Inflammatory macrophage treated with lipopolysaccharide for 4 hours (primary cell): ENCODE results near the gene ADAMTSL3.
"Not testable (repeated sequence)": the region's sequence is repeated elsewhere in the genome, so short reads cannot be mapped to it uniquely, and the experiment has no call there.

Experiments
- DNase-seq: peaks from one replicate; pipeline ENCODE4 v3.0.0-alpha.2; 2020

The ADAMTSL3 gene

DNA sequence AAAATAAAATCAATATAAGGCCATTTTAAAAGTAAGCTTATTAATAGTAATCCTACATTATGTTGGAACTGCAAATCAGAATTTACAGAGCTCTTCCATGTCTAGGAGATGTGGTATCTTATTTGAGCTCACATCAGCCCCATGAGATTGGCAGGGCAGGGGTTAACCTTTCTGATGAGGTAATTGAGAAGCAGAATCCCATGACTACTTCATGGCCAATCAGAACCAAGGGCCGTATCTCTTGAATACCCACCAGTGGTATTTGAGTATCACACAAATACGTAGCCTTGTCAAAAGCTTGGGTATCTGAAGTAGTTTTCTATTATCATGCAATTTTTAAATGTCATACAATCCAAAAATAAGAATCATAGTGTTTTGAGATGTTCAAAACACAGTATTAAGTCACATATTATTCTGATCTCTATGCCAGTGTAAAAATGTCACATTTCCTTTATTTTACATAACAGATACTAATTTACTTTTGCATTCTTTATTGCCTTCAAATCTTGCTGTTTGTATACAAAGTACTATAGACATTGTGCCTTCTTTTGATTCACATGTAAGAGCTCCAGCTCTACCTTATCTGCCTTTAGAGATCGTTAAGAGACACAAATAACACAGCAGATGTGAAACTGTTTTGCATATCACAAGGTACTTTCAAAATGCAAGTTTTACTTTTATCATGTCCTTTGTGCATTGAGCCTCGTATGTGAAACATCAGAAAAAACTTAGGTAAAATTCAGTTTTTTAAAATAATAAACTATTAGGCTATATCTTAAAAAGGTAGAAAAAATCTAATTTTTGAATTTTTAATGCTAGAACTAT lies 329.9 kb downstream of the ADAMTSL3 start:
- no peak for DNase-seq

DNA sequence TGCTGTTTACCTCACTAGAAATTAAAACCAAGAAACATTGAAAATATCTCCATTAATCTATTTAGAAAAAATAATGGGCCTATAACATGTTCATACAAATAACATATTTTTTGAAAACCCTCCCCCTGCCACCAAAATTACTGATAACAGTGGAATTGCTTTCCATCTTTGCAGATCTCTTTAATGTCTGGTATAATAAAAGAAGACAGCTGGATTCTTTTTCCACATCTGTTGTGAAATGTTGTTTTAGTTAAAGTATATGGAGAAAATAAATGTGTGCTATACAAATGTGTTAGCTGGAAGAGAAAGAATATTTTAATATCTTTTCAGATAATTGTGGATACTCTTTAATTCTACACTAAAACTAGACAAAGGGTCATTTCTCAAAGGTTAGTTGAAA lies 330.7 kb downstream of the ADAMTSL3 start:
- no peak for DNase-seq

DNA sequence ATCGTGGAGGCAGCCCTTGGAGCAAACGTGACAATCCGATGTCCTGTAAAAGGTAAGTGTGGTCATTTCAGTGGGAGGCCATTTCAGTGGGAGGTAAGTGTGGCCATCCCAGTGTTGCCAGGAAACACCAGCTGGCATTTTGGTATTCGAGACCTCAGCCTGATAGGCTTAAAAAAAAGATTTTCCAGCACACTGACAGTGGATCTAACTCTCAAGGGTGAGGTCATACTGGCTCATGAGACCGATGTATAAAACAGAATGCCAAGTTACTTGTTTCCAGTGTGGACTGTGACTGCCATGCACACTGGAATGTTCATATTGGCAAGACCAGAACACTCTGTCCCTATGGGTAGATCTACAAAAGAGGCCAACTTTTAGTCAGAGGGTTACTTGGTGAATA lies 337.2 kb downstream of the ADAMTSL3 start:
- no peak for DNase-seq

DNA sequence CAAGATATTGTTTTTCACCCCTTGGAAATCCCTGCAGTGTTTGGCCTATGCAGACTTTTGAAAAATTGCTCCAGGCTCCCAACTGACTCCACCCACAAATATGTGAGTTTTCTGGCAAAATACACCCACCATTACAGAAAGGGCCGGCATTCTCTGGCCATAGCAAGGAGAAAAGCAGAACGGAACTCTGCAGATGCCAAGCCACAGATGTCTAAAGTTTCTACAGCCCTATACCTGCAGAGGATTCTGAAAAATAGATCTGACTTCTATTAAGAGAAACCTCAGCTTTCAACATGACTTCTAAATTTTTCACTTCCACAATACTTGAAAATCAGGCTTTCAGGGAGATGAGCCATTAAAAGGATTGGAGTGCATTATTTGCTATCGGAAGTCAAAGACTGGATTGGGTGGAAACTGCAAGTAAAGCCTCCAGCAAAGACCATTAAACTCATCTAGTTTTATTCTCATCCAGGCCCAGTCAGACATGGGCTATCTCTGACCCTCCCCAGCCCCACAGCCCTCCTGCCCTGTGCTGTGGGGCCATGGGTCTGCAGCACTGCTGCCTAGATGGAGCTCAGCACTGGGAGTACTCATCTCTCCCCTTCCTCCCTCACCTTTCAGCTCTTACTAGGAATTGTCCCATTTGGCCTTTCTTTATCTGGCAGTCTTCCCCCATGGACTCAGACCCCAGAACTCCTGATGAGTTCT lies 338.6 kb downstream of the ADAMTSL3 start:
- no peak for DNase-seq

DNA sequence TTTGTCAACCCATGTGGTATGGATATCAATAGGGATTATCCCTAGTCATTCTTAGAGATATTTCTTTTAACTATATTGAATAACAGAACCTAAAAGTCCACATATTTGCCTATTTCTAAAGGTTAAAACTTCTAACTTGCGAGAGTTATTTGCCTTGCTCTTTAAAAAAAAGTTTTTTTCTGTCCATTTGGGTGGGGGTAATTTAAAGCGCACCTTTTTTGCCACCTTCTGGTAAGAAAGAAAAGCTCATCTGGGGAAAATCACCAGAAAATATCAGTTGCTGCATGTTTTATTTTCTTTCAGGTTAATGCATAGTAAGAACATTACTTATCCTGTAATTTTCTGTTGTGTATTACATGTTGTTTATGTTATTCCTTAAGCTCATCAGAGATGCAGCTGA lies 339.7 kb downstream of the ADAMTSL3 start:
- no peak for DNase-seq

DNA sequence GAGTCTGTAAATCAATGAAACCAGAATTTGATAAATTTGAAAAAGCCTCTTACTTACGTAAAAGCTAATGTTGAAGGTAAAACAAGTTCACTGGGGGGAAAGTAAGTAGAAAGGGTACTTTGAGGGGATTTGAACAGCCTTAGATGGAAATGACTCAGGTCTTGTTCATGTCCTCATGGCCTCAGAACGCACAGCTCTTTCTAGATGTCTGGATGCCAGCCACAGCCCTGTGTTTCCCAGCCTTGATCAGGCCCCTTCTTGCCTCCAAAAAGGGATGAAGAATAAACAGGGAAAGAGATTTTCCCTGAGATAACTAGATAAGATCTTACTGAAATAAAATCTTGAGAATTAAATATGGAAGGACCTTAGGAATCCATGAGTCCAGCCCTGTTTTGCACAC lies 344.6 kb downstream of the ADAMTSL3 start:
- no peak for DNase-seq

DNA sequence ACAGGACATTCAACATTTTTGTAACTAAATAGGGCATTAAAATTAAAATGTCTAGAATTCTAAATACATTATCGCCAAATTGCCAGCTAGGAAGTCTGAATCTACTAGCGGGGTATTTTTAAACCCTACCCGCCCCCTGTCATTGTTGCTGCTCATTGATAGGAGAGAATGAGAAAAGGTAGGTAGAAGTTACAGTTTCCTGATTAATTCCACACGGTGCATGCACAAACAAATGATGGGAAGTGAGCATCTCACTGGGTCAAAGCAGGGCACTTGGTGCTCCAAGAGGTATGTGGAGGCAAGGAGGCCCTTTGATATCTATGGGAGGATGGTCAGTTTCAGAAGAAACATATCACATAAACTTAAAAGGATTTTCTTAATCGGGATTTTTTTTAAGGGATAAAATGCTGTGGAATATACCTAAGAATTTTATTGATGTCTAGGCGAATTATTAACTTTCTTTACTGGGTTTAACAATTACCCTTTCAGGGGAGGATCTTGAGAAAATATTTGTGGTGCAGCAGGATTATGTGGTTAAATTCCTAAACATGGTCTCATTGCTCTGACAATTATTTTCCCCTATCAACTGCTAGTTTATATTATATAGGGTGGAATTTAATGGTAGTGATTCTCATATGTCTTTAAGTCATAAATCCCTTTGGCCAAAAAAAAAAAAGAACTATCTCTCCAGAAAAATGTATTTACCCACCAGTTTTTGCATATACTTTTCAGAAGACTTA lies 345.6 kb downstream of the ADAMTSL3 start:
- no peak for DNase-seq

DNA sequence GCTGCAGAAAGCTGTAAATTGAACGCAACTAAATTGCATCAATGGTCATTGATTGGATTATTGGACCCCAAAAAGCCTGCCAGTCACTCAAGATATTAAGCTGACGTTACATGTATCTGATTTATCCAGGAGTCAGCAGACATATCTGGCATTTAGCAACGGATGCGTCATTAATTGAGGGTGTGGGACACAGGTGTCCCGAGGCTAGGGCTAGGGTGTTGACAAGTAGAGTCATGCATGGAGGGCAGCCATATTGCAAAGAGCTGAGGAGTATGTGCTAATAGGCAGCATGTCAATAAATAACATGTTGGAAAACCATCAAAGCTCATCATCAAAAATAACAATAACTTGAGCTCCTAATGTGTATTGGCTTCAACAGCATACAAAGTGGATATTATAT lies 347.1 kb downstream of the ADAMTSL3 start:
- DNase-seq = no peak

DNA sequence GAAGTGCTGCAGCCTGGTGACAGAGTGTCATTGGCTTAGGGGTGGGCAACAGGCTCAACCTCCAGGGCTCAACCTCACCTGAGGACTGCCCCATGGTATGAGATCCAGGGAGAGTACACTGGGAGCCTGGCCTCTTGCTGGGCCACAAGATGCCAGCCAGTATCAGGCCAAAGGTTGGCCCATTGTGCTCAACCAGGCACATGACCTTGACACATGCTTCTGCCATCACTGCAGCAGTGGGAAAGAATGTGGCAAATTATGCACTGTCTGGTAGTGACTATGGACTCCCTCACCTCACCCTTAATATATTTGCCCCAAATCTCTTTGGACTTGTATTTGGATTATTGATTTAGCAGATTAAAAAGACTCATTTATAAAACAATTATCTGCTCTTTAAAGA lies 347.7 kb downstream of the ADAMTSL3 start:
- no peak for DNase-seq

DNA sequence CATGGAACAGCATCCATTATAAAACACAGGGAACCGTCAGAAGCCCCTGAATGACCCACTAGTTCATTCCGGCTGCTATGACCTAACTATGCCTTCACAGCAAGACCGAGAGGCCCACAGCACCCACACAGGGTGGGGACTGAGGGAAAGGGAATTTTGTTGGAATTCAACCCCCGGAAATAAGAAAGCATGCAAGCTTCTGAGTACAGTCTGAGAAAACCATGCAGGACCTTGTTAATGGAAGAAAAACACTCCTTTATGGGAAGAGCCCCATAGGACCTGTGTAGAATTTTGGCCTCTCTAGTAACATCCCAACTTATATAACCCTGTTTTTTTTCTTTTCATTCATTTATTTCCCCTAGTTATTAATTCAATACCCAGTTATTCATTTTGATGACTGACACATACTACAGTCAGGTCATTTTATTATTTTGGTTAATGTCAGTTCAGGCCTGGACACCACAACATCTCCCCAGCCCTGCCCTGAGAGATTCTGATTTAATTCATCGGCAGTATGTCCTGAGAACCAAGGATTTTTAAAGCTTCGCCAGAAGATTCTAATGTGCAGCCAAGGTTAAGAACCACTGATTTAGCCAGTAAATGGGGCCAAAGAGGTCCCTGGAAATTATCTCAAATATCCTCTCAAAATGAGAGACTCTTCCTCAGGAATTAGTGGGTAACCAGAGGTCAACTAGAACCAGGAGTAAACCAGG lies 350.0 kb downstream of the ADAMTSL3 start:
- DNase-seq = no peak

DNA sequence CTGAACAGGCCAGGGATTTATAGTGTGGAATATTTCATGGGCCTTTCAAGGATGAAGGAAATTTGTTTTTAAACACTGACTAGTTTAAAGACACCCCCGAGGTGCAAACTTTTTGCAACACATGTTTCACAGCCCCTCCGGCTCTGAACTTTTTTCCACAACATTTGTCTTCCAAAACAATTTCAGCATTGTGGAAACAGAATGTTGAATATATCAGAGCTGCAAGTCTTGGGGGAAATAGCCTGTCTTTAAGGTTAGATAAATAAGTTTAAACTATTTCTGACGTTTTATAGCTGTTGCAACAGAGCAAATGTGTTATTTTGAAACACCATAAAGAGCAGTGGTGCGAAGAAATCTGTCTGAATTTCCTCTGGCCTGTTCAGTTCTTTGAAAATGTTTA lies 352.5 kb downstream of the ADAMTSL3 start:
- DNase-seq = no peak

DNA sequence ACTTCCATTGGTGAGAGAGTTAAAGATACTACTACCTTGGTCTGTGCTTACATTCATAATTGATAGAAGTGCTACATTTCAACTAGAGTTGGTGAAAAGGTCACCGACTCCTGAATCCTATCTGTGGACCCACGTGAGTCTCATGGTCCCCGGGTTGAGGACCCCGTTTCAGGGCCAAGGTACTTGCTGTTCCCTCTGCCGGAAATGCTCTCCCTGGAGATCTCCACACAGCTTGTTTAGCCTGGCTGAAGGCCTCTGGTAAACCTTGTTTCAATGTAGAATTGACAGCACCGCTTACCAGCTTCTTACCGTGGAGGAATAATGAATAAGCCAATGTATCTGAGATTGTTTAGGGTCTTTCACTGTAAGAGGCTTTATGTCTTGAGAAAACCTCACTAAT lies 355.7 kb downstream of the ADAMTSL3 start:
- no peak for DNase-seq

DNA sequence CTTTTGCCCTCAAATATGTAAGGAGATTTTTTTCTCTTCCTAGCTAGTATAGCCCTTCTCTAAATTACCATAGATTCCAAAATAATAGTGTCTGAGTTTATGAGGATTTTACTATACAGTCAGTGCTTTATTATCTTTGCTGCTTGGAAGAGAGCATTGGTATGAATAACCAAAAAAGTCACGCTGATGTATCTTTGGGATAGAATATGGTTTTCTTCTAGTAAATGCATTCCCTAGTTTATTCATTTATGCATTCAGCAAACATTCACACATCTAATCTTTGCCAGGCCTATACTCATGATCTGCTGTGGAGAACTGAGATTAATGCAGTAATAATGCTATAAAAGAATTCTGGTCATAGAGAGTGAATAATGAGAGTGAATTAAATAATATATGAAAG lies 356.3 kb downstream of the ADAMTSL3 start:
- no peak for DNase-seq

DNA sequence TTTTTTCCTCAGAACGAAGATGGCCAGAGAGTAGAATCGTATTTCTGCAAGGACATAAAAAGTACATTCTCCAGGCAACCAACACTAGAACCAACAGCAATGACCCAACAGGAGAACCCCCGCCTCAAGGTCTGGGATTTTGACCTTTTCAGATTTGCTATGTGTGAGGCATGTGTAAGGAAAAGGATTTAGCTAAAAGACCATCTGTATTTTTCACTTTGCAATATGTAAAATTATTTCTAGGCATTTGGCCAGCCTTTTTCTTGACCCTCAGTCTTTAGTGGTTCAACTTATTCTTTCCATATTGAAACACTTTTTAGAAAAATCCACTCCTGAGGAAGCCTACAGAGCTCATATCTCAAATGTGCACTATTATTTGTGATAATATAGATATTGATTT lies 362.4 kb downstream of the ADAMTSL3 start:
- DNase-seq = no peak

DNA sequence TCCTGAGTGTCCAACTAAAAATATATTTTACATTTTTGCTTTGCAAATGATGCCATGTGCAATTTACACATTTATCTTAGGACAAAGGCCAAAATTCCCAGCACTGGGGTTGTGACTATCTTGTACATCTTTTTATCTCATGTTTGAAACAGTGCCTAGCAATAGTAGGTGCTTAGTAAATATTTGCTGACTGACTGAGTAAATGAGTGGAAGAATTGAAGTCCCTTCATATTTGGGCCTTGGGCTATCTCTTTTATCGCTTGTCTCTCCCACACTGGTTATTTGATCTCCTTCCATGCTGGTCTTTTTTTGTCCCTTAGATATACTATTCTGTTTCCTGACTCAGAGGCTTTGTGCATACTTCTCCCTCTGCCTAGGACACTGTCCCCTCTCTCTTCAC lies 368.6 kb downstream of the ADAMTSL3 start:
- DNase-seq = no peak

DNA sequence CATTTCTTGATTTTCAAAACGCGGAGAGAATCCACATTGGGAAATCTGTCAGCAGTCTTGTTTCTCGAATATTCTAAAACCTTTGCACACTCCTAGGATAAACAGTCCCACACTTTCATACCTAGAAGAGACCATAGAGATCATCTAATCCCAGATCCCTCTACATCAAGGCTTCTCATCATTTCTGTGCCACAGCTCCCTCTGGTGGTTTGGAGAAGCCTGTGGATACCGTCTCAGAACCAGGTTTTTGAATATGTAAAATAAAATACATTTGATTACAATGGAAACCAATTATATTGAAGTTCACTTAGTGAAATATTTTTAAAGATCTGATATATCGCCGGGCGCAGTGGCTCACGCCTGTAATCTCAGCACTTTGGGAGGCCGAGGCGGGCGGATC lies 369.7 kb downstream of the ADAMTSL3 start:
- no peak for DNase-seq

DNA sequence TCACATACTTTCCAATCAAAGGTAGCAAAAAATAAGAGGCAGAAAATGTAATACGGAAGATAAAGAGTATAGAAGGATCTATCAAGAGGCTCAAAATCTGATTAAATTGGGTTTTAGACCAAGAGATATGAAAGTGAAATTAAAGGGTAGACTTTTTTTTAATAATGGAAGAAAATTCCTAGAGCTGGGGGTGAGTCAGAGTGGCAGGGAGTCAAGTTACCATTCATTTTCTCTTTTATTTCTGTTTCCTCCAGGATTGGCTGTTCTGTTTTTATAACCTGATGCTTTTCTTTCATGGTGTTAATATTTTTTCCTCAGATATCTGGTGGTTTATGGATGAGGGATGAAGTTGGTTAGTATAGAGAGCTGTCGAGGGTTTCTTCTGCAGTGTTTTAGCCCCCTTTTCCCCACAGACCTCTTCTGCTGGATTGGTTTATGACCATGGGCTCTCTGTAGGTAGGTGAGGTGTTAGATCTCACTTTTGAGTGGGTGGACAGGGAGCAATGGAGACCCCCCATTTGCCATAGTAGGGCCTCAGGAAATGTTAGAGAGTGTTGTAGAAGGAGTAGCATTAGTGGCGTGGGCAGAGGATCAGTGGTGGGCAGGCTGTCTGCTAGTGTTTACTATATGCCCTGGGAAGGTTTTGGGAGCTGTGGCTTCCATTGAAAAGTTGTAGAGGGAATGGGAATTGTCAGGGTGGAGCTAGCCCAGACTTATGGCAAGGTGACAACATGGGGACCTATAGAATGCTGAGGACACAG lies 380.1 kb downstream of the ADAMTSL3 start:
- DNase-seq = no peak

DNA sequence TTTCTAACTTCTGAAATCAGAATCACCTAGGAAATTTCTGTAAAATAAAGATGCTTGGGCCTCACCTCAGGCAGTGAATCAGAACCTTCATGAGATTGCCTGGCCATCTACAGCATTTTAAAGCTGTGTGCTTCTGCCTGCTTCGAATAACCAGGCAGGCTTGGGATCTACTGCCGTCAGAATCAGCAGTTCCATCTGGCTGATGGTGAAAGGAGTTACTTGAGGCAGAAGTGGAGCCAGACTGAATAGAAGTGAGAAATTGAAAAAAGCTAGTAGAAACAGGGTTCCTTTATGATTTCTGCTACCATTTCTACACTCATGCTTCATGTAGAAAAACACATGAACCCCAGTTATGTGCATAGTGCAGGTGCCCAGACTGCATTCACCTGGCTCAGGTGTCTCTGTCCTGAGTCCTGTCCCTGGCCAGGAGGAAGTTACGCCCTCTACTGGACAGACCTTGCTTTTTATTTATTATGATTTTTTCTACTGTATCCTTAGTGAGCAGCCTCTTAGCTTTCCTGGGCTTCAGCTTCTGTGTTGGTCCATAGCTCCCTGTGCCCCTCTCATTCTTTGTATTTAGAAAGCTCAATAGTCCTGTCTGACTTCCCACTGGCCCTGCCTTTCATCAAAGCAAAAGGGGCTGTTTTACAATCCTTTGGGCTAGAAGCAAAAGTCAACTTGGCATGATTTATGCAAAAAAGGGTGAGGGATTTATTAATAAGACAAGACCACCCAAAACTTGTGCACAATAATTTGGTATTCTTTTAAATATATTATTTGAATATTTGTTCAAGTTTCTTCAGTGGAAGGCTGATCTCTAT lies 380.9 kb downstream of the ADAMTSL3 start:
- no peak for DNase-seq

DNA sequence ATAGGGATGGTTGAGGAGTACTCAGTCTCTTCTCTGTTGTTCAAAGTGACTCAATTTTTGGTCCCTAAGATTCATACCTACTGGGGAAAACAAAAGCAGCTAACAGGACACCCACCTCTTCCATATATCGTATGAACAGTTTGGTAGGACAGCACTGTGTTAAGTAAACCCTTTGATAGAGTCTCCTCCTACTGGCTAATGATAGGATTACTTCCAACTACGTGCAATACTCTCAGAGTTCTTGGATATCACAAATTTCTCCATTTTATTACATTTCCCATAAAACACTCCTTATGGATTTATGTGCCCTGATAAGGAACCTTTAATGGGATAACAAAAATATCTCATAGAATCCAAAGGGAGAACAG lies 381.5 kb downstream of the ADAMTSL3 start:
- no peak for DNase-seq

DNA sequence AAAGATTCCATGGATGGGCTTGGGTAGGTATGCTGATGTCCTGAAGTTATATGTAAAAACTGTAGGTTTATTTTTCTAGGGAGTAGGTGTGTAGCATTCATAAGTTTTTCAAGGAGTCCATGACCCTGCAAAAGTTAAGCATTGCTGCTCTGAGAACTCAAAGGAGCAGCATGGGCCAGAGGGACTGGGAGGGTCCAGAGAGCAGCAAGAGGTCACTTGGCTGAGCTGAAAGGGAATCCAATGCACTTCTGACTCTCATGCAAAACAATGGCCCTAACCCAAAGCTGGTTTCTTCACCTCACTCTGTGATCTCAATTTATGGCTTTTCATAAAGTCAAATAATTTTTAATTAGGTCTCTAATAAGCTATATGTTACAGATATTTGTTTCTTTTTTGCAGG lies 383.4 kb downstream of the ADAMTSL3 start:
- no peak for DNase-seq

DNA sequence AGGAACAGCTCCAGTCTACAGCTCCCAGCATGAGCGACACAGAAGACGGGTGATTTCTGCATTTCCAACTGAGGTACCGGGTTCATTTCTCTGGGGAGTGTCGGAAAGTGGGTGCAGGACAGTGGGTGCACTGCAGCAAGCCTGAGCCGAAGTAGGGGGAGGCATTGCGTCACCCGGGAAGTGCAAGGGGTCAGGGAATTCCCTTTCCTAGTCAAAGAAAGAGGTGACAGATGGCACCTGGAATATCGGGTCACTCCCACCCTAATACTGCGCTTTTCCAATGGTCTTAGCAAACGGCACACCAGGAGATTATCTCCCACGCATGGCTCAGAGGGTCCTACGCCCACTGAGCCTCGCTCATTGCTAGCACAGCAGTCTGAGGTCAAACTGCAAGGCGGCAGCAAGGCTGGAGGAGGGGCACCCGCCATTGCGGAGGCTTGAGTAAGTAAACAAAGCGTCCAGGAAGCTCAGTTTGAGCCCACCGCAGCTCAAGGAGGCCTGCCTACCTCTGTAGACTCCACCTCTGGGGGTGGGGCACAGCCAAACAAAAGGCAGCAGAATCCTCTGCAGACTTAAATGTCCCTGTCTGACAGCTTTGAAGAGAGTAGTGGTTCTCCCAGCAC lies 388.6 kb downstream of the ADAMTSL3 start:
- DNase-seq = not testable (repeated sequence)
